GM12865 (cell line): ENCODE measurements around the gene ARFGAP1.

Source experiments
- DNase-seq: peaks from one replicate; pipeline ENCODE4 v3.0.0; 2010; ENCODE audit warnings: low read depth
- H3K4me3 ChIP-seq: 2 replicates; pipeline ENCODE4 v1.5.1; 2011; ENCODE audit warnings: mild to moderate bottlenecking, low read depth, low read length, control low read depth
- CTCF ChIP-seq: IDR thresholded peaks from 2 replicates; pipeline ENCODE4 v1.5.1; 2011; ENCODE audit warnings: low read length, control low read depth, low read depth, inconsistent platforms; ENCODE audit not compliant: insufficient read depth; ENCODE audit errors: missing control alignments

Gene ARFGAP1

GRCh38 chr20:63278661-63279060, 6.0 kb downstream of the ARFGAP1 start:
- no peak for TF ChIP-seq CTCF
- no peak for DNase-seq
- no peak overlapping the region for H3K4me3 ChIP-seq

- no peak for DNase-seq
These were observed 7.3 kb downstream of the ARFGAP1 start for GRCh38 chr20:63279931-63280330.

GRCh38 chr20:63280371-63280770, 7.8 kb downstream of the ARFGAP1 start:
- H3K4me3 ChIP-seq: no peak overlapping the region
- no peak for TF ChIP-seq CTCF
- no peak for DNase-seq

More at GRCh38 chr20:63279931-63280330, 7.3 kb downstream of the ARFGAP1 start:
- no peak for TF ChIP-seq CTCF
- H3K4me3 ChIP-seq: no peak overlapping the region

- no peak overlapping the region for H3K4me3 ChIP-seq
- no peak for DNase-seq
- TF ChIP-seq CTCF: peak; percentile 22
These were observed 8.4 kb downstream of the ARFGAP1 start for GRCh38 chr20:63280929-63281545.

GRCh38 chr20:63281742-63282665, 9.4 kb downstream of the ARFGAP1 start:
- DNase-seq: no peak
- TF ChIP-seq CTCF: no peak
- H3K4me3 ChIP-seq: no peak overlapping the region

GRCh38 chr20:63282946-63283345, 10.3 kb downstream of the ARFGAP1 start:
- TF ChIP-seq CTCF: no peak
- H3K4me3 ChIP-seq: no peak overlapping the region
- no peak for DNase-seq
